SK-N-MC (cell line): ENCODE measurements around the gene TAF6.
"Not testable (repeated sequence)": the region's sequence is repeated elsewhere in the genome, so short reads cannot be mapped to it uniquely, and the experiment has no call there.

ENCODE experiments used
- DNase-seq: peaks from one replicate; pipeline ENCODE4 v3.0.0-alpha.2; 2011; ENCODE audit warnings: low read depth, low spot score
- H3K27ac ChIP-seq: fragments of 200-600 bp; sonication (generic); 2 replicates; pipeline ENCODE4 v1.5.1; 2016; ENCODE audit warnings: mixed run types
- H3K36me3 ChIP-seq: fragments of 200-600 bp; sonication (generic); 2 replicates; pipeline ENCODE4 v1.6.1; 2017; ENCODE audit warnings: antibody characterized with exemption, low read length, mixed read lengths; ENCODE audit not compliant: insufficient read depth
- H3K4me3 ChIP-seq: fragments of 200-600 bp; sonication (generic); 2 replicates; pipeline ENCODE4 v1.5.1; 2016
- H3K9ac ChIP-seq: fragments of 200-600 bp; sonication (generic); 2 replicates; pipeline ENCODE4 v1.8.0; 2017; ENCODE audit warnings: mixed run types, mixed read lengths; ENCODE audit not compliant: insufficient read length
- H3K9me3 ChIP-seq: fragments of 200-600 bp; sonication (generic); 2 replicates; pipeline ENCODE4 v1.6.1; 2017; ENCODE audit warnings: low read depth, mild to moderate bottlenecking, antibody characterized with exemption, low read length, moderate library complexity, mixed read lengths
- EZH2 ChIP-seq: fragments of 200-600 bp; sonication (generic); IDR thresholded peaks from one replicate; pipeline ENCODE4 v1.6.1; 2017; ENCODE audit warnings: antibody characterized with exemption
- FOXP2 ChIP-seq: optimal IDR thresholded peaks from 2 replicates; pipeline ENCODE3; 2011; ENCODE audit warnings: mild to moderate bottlenecking, moderate library complexity; ENCODE audit not compliant: insufficient read depth; ENCODE audit errors: extremely low read length, control extremely low read depth
- POLR2AphosphoS5 ChIP-seq: IDR thresholded peaks from 2 replicates; pipeline ENCODE4 v1.6.1; 2012; ENCODE audit warnings: mild to moderate bottlenecking, low read depth, low read length, borderline replicate concordance

TAF6 gene

GRCh38 chr7:100141555-100141949 lies 22.4 kb upstream of the TAF6 start:
- no peak overlapping the region for H3K9ac ChIP-seq
- H3K27ac ChIP-seq: no peak overlapping the region
- H3K9me3 ChIP-seq: no peaks in the 10 kb centered on the region
- no peak overlapping the region for H3K4me3 ChIP-seq
- H3K36me3 ChIP-seq: no peaks in the 10 kb centered on the region
- TF ChIP-seq EZH2 (no peak), FOXP2 (no peak), POLR2AphosphoS5 (no peak)
- no peak for DNase-seq

- H3K9me3 ChIP-seq: no peaks in the 10 kb centered on the region
- no peak overlapping the region for H3K9ac ChIP-seq
- TF ChIP-seq POLR2AphosphoS5: no peak
- no peak overlapping the region for H3K27ac ChIP-seq
- no peak for DNase-seq
- H3K36me3 ChIP-seq: no peaks in the 10 kb centered on the region
- H3K4me3 ChIP-seq: no peak overlapping the region
Measured at GRCh38 chr7:100137851-100138760, 18.9 kb upstream of the TAF6 start.

GRCh38 chr7:100132697-100133151 lies 13.6 kb upstream of the TAF6 start:
- Histone ChIP-seq H3K36me3 (no peaks in the 10 kb centered on the region), H3K9me3 (no peaks in the 10 kb centered on the region), H3K4me3 (no peak overlapping the region), H3K9ac (no peak overlapping the region), H3K27ac (no peak overlapping the region)
- TF ChIP-seq FOXP2 (no peak), EZH2 (no peak), POLR2AphosphoS5 (no peak)
- DNase-seq: no peak

- no peaks in the 10 kb centered on the region for H3K9me3 ChIP-seq
- no peaks in the 10 kb centered on the region for H3K36me3 ChIP-seq
- H3K4me3 ChIP-seq: no peak overlapping the region
- no peak for DNase-seq
- TF ChIP-seq EZH2 (no peak), FOXP2 (no peak), POLR2AphosphoS5 (no peak)
- H3K9ac ChIP-seq: no peak overlapping the region
- H3K27ac ChIP-seq: no peak overlapping the region
Measured at GRCh38 chr7:100132126-100132525, 13.0 kb upstream of the TAF6 start.

GRCh38 chr7:100130608-100131453 lies 11.7 kb upstream of the TAF6 start:
- peak overlapping the region; percentile 35 for H3K9ac ChIP-seq
- no peak for DNase-seq
- no peak overlapping the region for H3K27ac ChIP-seq
- no peak for TF ChIP-seq POLR2AphosphoS5
- TF ChIP-seq FOXP2: no peak
- no peak for TF ChIP-seq EZH2
- no peaks in the 10 kb centered on the region for H3K9me3 ChIP-seq
- H3K4me3 ChIP-seq: peak overlapping the region; percentile 70
- no peaks in the 10 kb centered on the region for H3K36me3 ChIP-seq

GRCh38 chr7:100130220-100130607 lies 11.1 kb upstream of the TAF6 start:
- H3K9me3 ChIP-seq, H3K36me3 ChIP-seq, H3K4me3 ChIP-seq, H3K9ac ChIP-seq, DNase-seq, H3K27ac ChIP-seq: not testable (repeated sequence)

GRCh38 chr7:100128637-100128963 lies 9.4 kb upstream of the TAF6 start:
- TF ChIP-seq POLR2AphosphoS5 (no peak), FOXP2 (no peak), EZH2 (no peak)
- no peak overlapping the region for H3K27ac ChIP-seq
- DNase-seq: no peak
- no peaks in the 10 kb centered on the region for H3K36me3 ChIP-seq
- H3K4me3 ChIP-seq: no peak overlapping the region; the same call in 1 of the 2 replicates
- no peaks in the 10 kb centered on the region for H3K9me3 ChIP-seq
- no peak overlapping the region for H3K9ac ChIP-seq

- peak overlapping the region; percentile 90 for H3K9ac ChIP-seq
- H3K9me3 ChIP-seq: no peaks in the 10 kb centered on the region
- DNase-seq: no peak
- peak overlapping the region; percentile 89 for H3K4me3 ChIP-seq
- H3K36me3 ChIP-seq: no peaks in the 10 kb centered on the region
- H3K27ac ChIP-seq: no peak overlapping the region
- TF ChIP-seq POLR2AphosphoS5 (no peak; the same call in none of the 2 replicates), FOXP2 (no peak), EZH2 (no peak)
Measured at GRCh38 chr7:100127866-100128636, 8.9 kb upstream of the TAF6 start.
